Pancreas (tissue), 10 donors: ENCODE measurements around the gene PPP1R8. TPM values are rescaled to one million over a fixed set of nuclear protein-coding genes. Genes with fewer than 3 reads are reported as not detected.

ENCODE experiments used
- ATAC-seq, 4 donors: fragments of 200-7000 bp; cut with Tn5 transposase; one replicate each; pipeline versions ENCODE4 v1.8.0 to v1.9.1; 2020; ENCODE audit warnings: mild to moderate bottlenecking in 4 of 4, moderate library complexity in 4 of 4
- DNase-seq, 6 donors: peaks; one replicate each; pipeline ENCODE4 v3.0.0-alpha.2; 2020
- FAIRE-seq: peaks from 2 replicates; lab custom pipeline; 2012; peaks lifted over from hg19 to GRCh38; lab: Jason Lieb, UNC
- H3K27ac ChIP-seq, 4 donors: fragments of 200-600 bp; sonication (generic); 1 replicate in 3 of 4; 2 replicates in 1 of 4; pipeline versions ENCODE4 v1.5.0 to v1.8.0; 2020
- H3K27me3 ChIP-seq, 4 donors: fragments of 200-600 bp; one replicate each; pipeline ENCODE4 v1.8.0; 2021
- H3K36me3 ChIP-seq, 3 donors: fragments of 200-600 bp; sonication (generic) in 1 of 3; one replicate each; pipeline versions ENCODE4 v1.5.0 to v1.8.0; 2020 to 2021
- H3K4me1 ChIP-seq, 3 donors: fragments of 200-600 bp; one replicate each; pipeline ENCODE4 v1.8.0; 2021
- H3K4me3 ChIP-seq, 4 donors: fragments of 200-600 bp; sonication (generic) in 2 of 4; one replicate each; pipeline versions ENCODE4 v1.5.0 to v1.8.0; 2020 to 2021
- H3K9me3 ChIP-seq, 4 donors: fragments of 200-600 bp; one replicate each; pipeline ENCODE4 v1.8.0; 2021
- WGBS, 2 donors: extraction: QIAGEN DNeasy Blood & Tissue Kit; methylation state at CpG; one replicate each; pipeline ENCODE4 v1.1.7; 2013; 5-methylcytosine and 5-hydroxymethylcytosine counted together
- intact Hi-C, 3 donors: fragments of 100-400 bp; cut with DNase I; formaldehyde crosslinking; loops; one replicate each; pipeline versions ENCODE4 v1.11.1 to v1.14.2; 2022
- polyA plus RNA-seq, 2 donors: library from polyadenylated mRNA; stranded (reverse); fragments of 200-250 nt; gene quantifications; one replicate each; pipeline ENCODE4 v1.2.3, GENCODE V29; 2013
- total RNA-seq, 6 donors: library from RNA; stranded (reverse); fragmentation: NEBNext Ultra II Directional in 4 of 6; extraction: Animal tissue kit (Norgen Biotek cat#: 25700) in 4 of 6; gene quantifications; one replicate each; pipeline versions ENCODE4 v1.2.1 to v1.2.4, GENCODE V29; 2021 to 2023
- TF ChIP-seq, protein P1 (sequence below), 4 donors: fragments of 200-600 bp; sonication (generic) in 3 of 4; IDR thresholded peaks; one replicate each; pipeline versions ENCODE4 v1.5.0 to v1.8.0; 2021; ENCODE audit warnings: antibody characterized with exemption in 4 of 4
- donor health status: healthy with polysubstance abuse.
- donor health status: DM: no; HTN: no; CAD: no; lungs with moderate emphysema.
- donor health status: DM: no; HTN: no; CAD: no.
- donor health status: control.
- donor health status: control.
- donor health status: Bipolar disorder and iron deficiency.
- donor health status: DM: yes; HTN: yes; CAD: no.
- donor health status: DM: no; HTN: no; CAD: no.
- donor health status: DM: no; HTN: no; CAD: no.
- donor health status: DM: yes; HTN: yes; CAD: no.

PPP1R8 gene
- total and polyA plus RNA-seq, 8 donors: 8.1 to 17.4 (median 11.7) TPM

DNA sequence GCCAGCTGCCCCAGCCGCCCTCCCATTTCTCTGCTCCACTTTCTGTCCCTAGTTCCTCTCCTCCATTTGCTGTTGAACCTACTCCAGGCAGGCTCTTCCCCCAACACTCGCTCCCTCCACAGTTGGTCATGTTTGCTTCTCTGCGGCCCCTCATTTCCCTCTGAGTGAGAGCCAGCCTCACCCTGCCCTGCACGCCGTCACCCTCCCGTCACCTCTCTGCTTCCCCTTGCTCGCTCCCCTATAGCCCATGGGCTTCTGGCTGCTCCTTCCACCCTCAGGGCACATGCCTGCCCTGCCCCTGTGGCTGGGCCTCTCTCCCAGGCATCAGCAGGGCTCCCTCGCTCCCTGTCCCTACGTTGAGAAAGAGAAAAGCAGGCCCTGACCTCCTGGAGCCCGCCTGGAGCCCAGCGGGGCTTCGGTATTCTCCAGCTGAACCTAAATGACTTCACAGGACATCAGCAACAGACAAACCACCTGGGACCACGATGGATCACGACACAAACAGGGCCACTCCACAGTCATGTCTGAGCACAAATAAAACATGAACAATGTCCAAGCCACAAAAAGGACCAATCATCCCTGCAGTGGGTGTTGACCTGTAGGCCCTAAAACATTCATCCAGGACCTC is 28.5 kb downstream of the PPP1R8 start:
- no peak for ATAC-seq

DNA sequence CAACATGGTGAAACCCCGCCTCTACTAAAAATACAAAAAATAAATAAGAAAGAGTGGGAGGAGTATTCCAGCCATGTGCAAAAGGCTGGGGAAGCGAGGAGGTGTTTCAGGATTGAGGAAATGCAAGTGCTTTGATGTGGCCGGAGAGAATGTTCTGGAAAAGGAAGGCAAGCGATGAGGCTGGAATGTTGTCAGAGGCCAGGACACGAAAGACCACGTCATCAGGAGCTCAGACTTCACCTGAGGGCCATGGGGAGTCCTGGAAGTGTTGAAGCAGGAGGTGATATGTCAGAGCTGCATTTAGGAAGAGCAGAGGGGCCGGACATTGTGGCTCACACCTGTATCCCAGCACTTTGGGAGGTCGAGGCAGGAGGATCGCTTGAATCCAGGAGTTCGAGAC is 30.9 kb downstream of the PPP1R8 start:
- peak in 1 of 6 donors; percentile 5 for DNase-seq
- intact Hi-C loops: no loop called here
- no peaks in the 10 kb centered on the region for H3K9me3 ChIP-seq
- 80 to 84% methylated on average over 10 of the region's 10 CpGs for WGBS, 2 donors
- no peaks in the 10 kb centered on the region for H3K36me3 ChIP-seq
- FAIRE-seq: no peak
- H3K27me3 ChIP-seq: no peaks in the 10 kb centered on the region
- no peak overlapping the region for H3K27ac ChIP-seq
- H3K4me3 ChIP-seq: no peak overlapping the region
- TF ChIP-seq, protein P1, sequence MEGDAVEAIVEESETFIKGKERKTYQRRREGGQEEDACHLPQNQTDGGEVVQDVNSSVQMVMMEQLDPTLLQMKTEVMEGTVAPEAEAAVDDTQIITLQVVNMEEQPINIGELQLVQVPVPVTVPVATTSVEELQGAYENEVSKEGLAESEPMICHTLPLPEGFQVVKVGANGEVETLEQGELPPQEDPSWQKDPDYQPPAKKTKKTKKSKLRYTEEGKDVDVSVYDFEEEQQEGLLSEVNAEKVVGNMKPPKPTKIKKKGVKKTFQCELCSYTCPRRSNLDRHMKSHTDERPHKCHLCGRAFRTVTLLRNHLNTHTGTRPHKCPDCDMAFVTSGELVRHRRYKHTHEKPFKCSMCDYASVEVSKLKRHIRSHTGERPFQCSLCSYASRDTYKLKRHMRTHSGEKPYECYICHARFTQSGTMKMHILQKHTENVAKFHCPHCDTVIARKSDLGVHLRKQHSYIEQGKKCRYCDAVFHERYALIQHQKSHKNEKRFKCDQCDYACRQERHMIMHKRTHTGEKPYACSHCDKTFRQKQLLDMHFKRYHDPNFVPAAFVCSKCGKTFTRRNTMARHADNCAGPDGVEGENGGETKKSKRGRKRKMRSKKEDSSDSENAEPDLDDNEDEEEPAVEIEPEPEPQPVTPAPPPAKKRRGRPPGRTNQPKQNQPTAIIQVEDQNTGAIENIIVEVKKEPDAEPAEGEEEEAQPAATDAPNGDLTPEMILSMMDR (IDR thresholded peaks at IDR 0.05): no peak
- no peak for ATAC-seq
- no peaks in the 10 kb centered on the region for H3K4me1 ChIP-seq

More for the DNA sequence above, 28.5 kb downstream of the PPP1R8 start:
- no peaks in the 10 kb centered on the region for H3K9me3 ChIP-seq
- no peaks in the 10 kb centered on the region for H3K4me1 ChIP-seq
- peak in 1 of 6 donors; percentile 47 for DNase-seq
- H3K27ac ChIP-seq: no peak overlapping the region
- intact Hi-C loops: loop anchor here in 1 of 3 donors (5.0 kb wide), 1 partner anchor 118 kb away; no protein-coding TSS in a partner anchor
- 84 to 86% methylated on average over 14 of the region's 14 CpGs for WGBS, 2 donors
- FAIRE-seq: no peak
- H3K4me3 ChIP-seq: no peak overlapping the region
- no peaks in the 10 kb centered on the region for H3K36me3 ChIP-seq
- H3K27me3 ChIP-seq: no peaks in the 10 kb centered on the region
- TF ChIP-seq, protein P1 (IDR thresholded peaks at IDR 0.05): no peak

DNA sequence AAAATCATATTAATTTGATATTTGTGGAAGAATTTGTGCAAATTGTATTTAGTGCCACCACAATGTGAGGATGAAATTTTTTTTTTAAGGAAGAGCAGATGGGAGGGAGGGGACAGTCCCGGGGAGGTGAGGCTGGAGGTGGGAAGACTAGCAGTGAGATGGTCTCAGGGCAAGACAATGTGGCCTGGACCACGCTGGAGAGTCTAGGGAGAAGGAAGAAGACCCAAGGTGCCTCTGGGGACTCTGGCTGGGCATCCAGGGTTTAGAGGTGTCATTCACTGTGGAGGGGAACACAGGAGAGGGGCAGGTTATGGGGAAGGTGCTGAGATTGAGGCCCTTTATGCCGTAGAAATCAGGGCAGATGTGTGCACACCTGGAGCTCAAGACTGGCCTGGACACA is 31.4 kb downstream of the PPP1R8 start:
- DNase-seq: peak in 2 of 6 donors; percentile 11 to 33
- WGBS, 2 donors: 66 to 78% methylated on average over 3 of the region's 3 CpGs
- Histone ChIP-seq H3K27me3 (no peaks in the 10 kb centered on the region), H3K4me3 (no peak overlapping the region), H3K27ac (peak overlapping the region in 1 of 4 donors; percentile 62), H3K4me1 (no peaks in the 10 kb centered on the region), H3K9me3 (no peaks in the 10 kb centered on the region), H3K36me3 (no peaks in the 10 kb centered on the region)
- TF ChIP-seq, protein P1 (IDR thresholded peaks at IDR 0.05): no peak
- intact Hi-C loops: no loop called here
- ATAC-seq: no peak
- no peak for FAIRE-seq

DNA sequence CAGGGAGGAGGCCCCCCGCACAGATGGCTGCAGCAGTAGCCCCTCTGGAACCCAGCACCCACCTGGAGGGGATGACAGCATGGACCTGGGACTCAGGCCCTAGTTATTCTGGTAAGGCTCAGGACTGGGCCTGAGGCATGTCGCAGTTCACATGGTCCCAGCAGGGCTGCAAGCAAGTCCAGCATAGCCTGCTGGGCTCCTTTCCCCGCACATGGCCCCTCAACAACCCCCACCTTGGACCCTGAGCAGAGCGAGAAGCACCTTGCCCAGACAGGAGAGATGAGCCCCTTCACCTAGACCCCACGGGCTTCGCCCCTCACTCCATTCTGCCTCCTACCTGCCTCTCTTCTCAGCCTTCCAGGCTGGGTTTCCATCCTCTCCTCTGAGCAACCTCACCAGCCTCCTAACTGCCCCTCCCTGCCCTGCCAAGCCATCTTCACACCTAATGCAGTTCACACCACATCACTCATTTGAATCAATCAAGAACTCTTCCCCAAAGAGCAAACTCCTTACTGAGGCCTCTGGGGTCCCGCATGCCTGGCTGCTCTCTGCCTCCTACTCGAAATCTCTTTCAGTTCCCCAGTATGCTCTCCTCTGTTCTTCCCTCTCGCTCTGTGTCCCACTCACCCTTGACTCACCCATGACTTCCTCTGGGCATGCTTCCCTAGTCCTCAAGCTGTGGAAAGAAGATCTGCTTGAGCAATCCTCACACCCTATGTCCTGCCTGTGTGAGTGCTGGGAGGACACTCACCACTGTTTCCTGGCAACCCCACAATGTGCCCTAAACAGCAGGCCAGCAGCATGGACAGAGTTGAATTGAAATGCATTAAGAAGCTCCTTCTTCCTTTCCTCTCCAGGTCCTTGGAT is 32.3 kb downstream of the PPP1R8 start:
- Histone ChIP-seq H3K9me3 (no peaks in the 10 kb centered on the region), H3K27ac (peak overlapping the region in 2 of 4 donors; percentile 28 to 63), H3K4me3 (no peak overlapping the region), H3K27me3 (no peaks in the 10 kb centered on the region), H3K4me1 (no peaks in the 10 kb centered on the region), H3K36me3 (no peaks in the 10 kb centered on the region)
- FAIRE-seq (no peak), DNase-seq (peak in 3 of 6 donors; percentile 25 to 65 (median 51)), ATAC-seq (peak in 3 of 4 donors; percentile 76 to 83 (median 77))
- 76 to 85% methylated on average over 9 of the region's 9 CpGs for WGBS, 2 donors
- TF ChIP-seq, protein P1 (IDR thresholded peaks at IDR 0.05): no peak
- intact Hi-C loops: no loop called here
